H1 (cell line): ENCODE results near the gene HRH3. TPM values are rescaled to one million over a fixed set of nuclear protein-coding genes. Genes with fewer than 3 reads are reported as not detected.

ENCODE experiments used
- CHD7 ChIP-seq: fragments of 300-600 bp; sonication (generic); IDR thresholded peaks from 2 replicates; pipeline ENCODE4 v1.7.1; 2012; ENCODE audit warnings: low read length, moderate library complexity, mild to moderate bottlenecking, inconsistent platforms; ENCODE audit not compliant: insufficient replicate concordance
- FOSL1 ChIP-seq: IDR thresholded peaks from 2 replicates; pipeline ENCODE4 v1.6.1; 2011; ENCODE audit warnings: mild to moderate bottlenecking, low read depth, low read length, moderate library complexity; ENCODE audit not compliant: insufficient read depth
- SIRT6 ChIP-seq: IDR thresholded peaks from one replicate; pipeline ENCODE4 v1.7.1; 2012; ENCODE audit warnings: low read length, inconsistent platforms
- SP4 ChIP-seq: IDR thresholded peaks from 2 replicates; pipeline ENCODE4 v1.6.1; 2012; ENCODE audit warnings: low read length, inconsistent platforms
- USF2 ChIP-seq: IDR thresholded peaks from 2 replicates; pipeline ENCODE4 v1.6.1; 2011; ENCODE audit warnings: low read length, improper control_type of control experiment
- polyA plus RNA-seq, 7 experiments: library from polyadenylated mRNA; depleted of rRNA in 3 of 7; stranded (reverse) in 5 of 7; unstranded in 2 of 7; fragments of >200 nt in 5 of 7; fragments of 200-250 nt in 2 of 7; gene quantifications; 1 replicate in 5 of 7; 2 replicates in 1 of 7; 4 replicates in 1 of 7; pipeline versions ENCODE4 v1.2.1 to v1.2.3, GENCODE V29; 2011 to 2013; ENCODE audit warnings: missing spikeins in 2 of 7, mixed read lengths in 2 of 7
- total RNA-seq: library from RNA; stranded (reverse); fragmentation: NEBNext Ultra II Directional; extraction: Animal tissue kit (Norgen Biotek cat#: 25700); gene quantifications from 2 replicates; pipeline ENCODE4 v1.2.1, GENCODE V29; 2021

Gene HRH3
- total and polyA plus RNA-seq, 2 of the 8 experiments (the other 6 are each of a cell fraction or from before 2014, with no cell fraction given): 2.0 to 4.5 TPM

GRCh38 chr20:62205618-62206387 lies 14.3 kb downstream of the HRH3 start (continued):
- TF ChIP-seq CHD7 (no peak), USF2 (no peak), SP4 (no peak), SIRT6 (no peak), FOSL1 (no peak)
